Activated naive CD8-positive, alpha-beta T cell treated with anti-CD3 and anti-CD28 coated beads, Interleukin-2, amount 10 ng/mL, durations not matched to agents 7 days and 5 days (primary cell): ENCODE data around the gene USP28. TPM values are rescaled to one million over a fixed set of nuclear protein-coding genes. Genes with fewer than 3 reads are reported as not detected.
"Not testable (repeated sequence)": the region's sequence is repeated elsewhere in the genome, so short reads cannot be mapped to it uniquely, and the experiment has no call there.

Experiments used
- ATAC-seq: fragments of 150-1000 bp; cut with Tn5 transposase; one replicate; pipeline ENCODE4 v1.10.0; 2021; ENCODE audit warnings: low read depth, moderate library complexity
- POLR2A ChIA-PET: fragments of 350-600 bp; sonication (Branson Sonifier 250); formaldehyde crosslinking; loops from one replicate; lab custom pipeline; 2021; ENCODE audit warnings: antibody characterized with exemption; lab: Charles Lee
- DNase-seq: peaks from one replicate; pipeline ENCODE4 v3.0.0; 2021
- H3K27ac Mint-ChIP-seq: one replicate; pipeline ENCODE4 v1.8.0; 2022; ENCODE audit warnings: mild to moderate bottlenecking, mixed read lengths
- H3K27me3 Mint-ChIP-seq: one replicate; pipeline ENCODE4 v1.8.0; 2022; ENCODE audit warnings: mild to moderate bottlenecking, moderate library complexity, mixed read lengths
- H3K36me3 Mint-ChIP-seq: one replicate; pipeline ENCODE4 v1.8.0; 2021; ENCODE audit warnings: mild to moderate bottlenecking, mixed read lengths
- H3K4me1 Mint-ChIP-seq: one replicate; pipeline ENCODE4 v1.8.0; 2021; ENCODE audit warnings: mixed read lengths
- H3K4me3 Mint-ChIP-seq: one replicate; pipeline ENCODE4 v1.8.0; 2022; ENCODE audit warnings: mild to moderate bottlenecking, moderate library complexity, mixed read lengths
- H3K9me3 Mint-ChIP-seq: one replicate; pipeline ENCODE4 v1.8.0; 2021; ENCODE audit warnings: mixed read lengths
- total RNA-seq, 2 experiments: library from RNA; stranded (reverse); gene quantifications; one replicate each; pipeline ENCODE4 v1.2.3, GENCODE V29; 2021

Gene USP28
- total RNA-seq, 2 experiments from 2014 or later = 43.0 to 44.9 TPM

DNA sequence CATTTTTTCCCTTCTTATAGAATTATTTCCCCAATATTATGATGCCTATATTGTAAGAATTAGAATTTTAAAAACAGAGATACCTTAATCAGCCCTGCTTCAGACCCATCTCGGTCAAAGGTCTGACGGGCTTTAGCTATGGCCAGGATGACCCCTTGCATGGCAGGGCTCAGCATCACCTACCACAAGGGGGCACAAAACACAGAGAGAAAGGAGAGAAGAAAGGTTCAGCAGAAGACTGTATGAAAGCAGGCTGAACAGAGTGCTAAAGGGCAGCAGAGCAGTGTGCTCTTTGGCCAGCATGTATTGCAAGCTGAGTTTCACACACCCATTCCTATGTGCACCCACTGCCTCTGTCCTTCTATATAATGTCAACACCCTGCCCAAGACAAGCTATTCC is 69.0 kb downstream of the USP28 start:
- Mint-ChIP-seq H3K9me3 (no peaks in the 10 kb centered on the region), H3K27me3 (no peaks in the 10 kb centered on the region), H3K27ac (no peak overlapping the region), H3K4me1 (no peaks in the 10 kb centered on the region), H3K36me3 (peaks cover 26% of the 10 kb centered on the region), H3K4me3 (no peak overlapping the region)
- POLR2A ChIA-PET = interaction anchor here (0.8 kb wide), 1 partner anchor 455 kb away, joined by 4 read pairs; no protein-coding TSS in a partner anchor
- DNase-seq = no peak
- peak; percentile 33 for ATAC-seq

DNA sequence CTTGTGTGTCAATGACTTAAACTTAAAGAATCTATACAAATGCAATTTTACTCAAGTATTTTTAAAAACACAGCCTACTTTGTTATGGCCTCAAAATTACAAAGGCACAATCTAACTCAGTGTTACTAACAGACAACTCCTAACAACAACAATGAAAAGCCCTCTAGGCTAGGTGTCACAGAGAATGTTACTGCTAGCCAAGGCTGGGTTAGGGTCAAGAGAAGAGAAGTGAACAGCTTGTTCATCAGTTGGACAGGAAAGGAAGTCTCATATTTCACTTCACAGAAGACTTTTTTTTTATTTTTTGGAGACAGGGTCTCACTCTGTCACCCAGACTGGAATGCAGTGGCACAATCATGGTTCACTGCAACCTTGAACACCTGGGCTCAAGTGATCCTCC is 69.7 kb downstream of the USP28 start:
- ATAC-seq = no peak
- H3K36me3 Mint-ChIP-seq = peaks cover 32% of the 10 kb centered on the region

GRCh38 chr11:113802621-113803020 is 72.8 kb downstream of the USP28 start:
- POLR2A ChIA-PET = no interaction called here
- ATAC-seq = no peak
- no peaks in the 10 kb centered on the region for H3K9me3 Mint-ChIP-seq
- no peak overlapping the region for H3K27ac Mint-ChIP-seq
- peaks cover 32% of the 10 kb centered on the region for H3K36me3 Mint-ChIP-seq
- DNase-seq = no peak
- no peaks in the 10 kb centered on the region for H3K4me1 Mint-ChIP-seq
- no peak overlapping the region for H3K4me3 Mint-ChIP-seq
- H3K27me3 Mint-ChIP-seq = no peaks in the 10 kb centered on the region

More for the DNA sequence above, 69.7 kb downstream of the USP28 start:
- Mint-ChIP-seq H3K9me3 (no peaks in the 10 kb centered on the region), H3K4me1 (no peaks in the 10 kb centered on the region), H3K27me3 (no peaks in the 10 kb centered on the region), H3K27ac (no peak overlapping the region), H3K4me3 (no peak overlapping the region)
- no peak for DNase-seq
- POLR2A ChIA-PET = interaction anchor here (0.8 kb wide), 1 partner anchor 455 kb away, joined by 4 read pairs; no protein-coding TSS in a partner anchor

- DNase-seq (no peak), ATAC-seq (peak; percentile 67)
- Mint-ChIP-seq H3K27ac (no peak overlapping the region), H3K27me3 (peaks cover 2% of the 10 kb centered on the region), H3K4me1 (no peaks in the 10 kb centered on the region), H3K9me3 (no peaks in the 10 kb centered on the region), H3K4me3 (no peak overlapping the region), H3K36me3 (peaks cover 18% of the 10 kb centered on the region)
- POLR2A ChIA-PET = no interaction called here
These were observed 78.6 kb downstream of the USP28 start for GRCh38 chr11:113796663-113797259.

GRCh38 chr11:113789675-113790320 is 85.6 kb downstream of the USP28 start:
- H3K4me1 Mint-ChIP-seq = no peaks in the 10 kb centered on the region
- H3K9me3 Mint-ChIP-seq = no peaks in the 10 kb centered on the region
- POLR2A ChIA-PET = no interaction called here
- peaks cover 9% of the 10 kb centered on the region for H3K27me3 Mint-ChIP-seq
- DNase-seq (no peak), ATAC-seq (no peak)
- H3K36me3 Mint-ChIP-seq = no peaks in the 10 kb centered on the region
- H3K4me3 Mint-ChIP-seq = no peak overlapping the region
- H3K27ac Mint-ChIP-seq = no peak overlapping the region

DNA sequence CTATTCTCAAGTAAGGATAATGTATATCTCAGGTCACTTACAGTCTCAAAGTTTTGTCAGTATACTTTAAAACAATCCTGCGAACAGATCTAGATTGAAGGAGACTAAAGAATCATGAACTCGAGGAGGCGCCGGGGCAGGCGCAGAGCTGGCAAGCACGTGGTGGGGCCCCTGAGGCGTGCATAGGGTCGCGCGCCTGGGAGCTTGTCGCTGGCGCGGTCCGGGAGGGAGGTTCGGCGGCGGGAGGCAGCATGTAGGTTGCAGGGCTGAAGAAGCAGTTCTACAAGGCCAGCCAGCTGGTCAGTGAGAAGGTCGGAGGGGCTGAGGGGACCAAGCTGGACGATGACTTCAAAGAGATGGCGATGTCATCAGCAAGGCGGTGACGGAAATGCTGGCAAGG is 86.4 kb downstream of the USP28 start:
- H3K27ac Mint-ChIP-seq, POLR2A ChIA-PET, H3K4me1 Mint-ChIP-seq, DNase-seq, ATAC-seq, H3K9me3 Mint-ChIP-seq, H3K4me3 Mint-ChIP-seq, H3K36me3 Mint-ChIP-seq: not testable (repeated sequence)
- H3K27me3 Mint-ChIP-seq = peaks cover 13% of the 10 kb centered on the region

GRCh38 chr11:113782134-113782533 is 93.2 kb downstream of the USP28 start:
- Mint-ChIP-seq H3K36me3 (no peaks in the 10 kb centered on the region), H3K4me3 (no peak overlapping the region), H3K27me3 (peaks cover 27% of the 10 kb centered on the region), H3K9me3 (no peaks in the 10 kb centered on the region), H3K27ac (no peak overlapping the region), H3K4me1 (no peaks in the 10 kb centered on the region)
- POLR2A ChIA-PET = interaction anchor here (0.7 kb wide), 1 partner anchor 932 kb away, joined by 3 read pairs; no protein-coding TSS in a partner anchor
- DNase-seq = no peak
- ATAC-seq = no peak

- no peaks in the 10 kb centered on the region for H3K9me3 Mint-ChIP-seq
- H3K4me3 Mint-ChIP-seq = no peak overlapping the region
- H3K27me3 Mint-ChIP-seq = peaks cover 27% of the 10 kb centered on the region
- H3K27ac Mint-ChIP-seq = no peak overlapping the region
- no peaks in the 10 kb centered on the region for H3K4me1 Mint-ChIP-seq
- no peaks in the 10 kb centered on the region for H3K36me3 Mint-ChIP-seq
- ATAC-seq (no peak), DNase-seq (no peak)
- POLR2A ChIA-PET = interaction anchor here (0.7 kb wide), 1 partner anchor 932 kb away, joined by 3 read pairs; no protein-coding TSS in a partner anchor
These were observed 93.7 kb downstream of the USP28 start for GRCh38 chr11:113781682-113782081.

- no peaks in the 10 kb centered on the region for H3K9me3 Mint-ChIP-seq
- H3K4me1 Mint-ChIP-seq = peaks cover 5% of the 10 kb centered on the region
- DNase-seq = no peak
- POLR2A ChIA-PET = no interaction called here
- H3K4me3 Mint-ChIP-seq = no peak within 1 kb of the TSS
- no peak within 1 kb of the TSS for H3K27ac Mint-ChIP-seq
- no peaks in the 10 kb centered on the region for H3K36me3 Mint-ChIP-seq
- H3K27me3 Mint-ChIP-seq = peaks cover 28% of the 10 kb centered on the region
- no peak for ATAC-seq
These were observed 95.9 kb downstream of the USP28 start, which contains the start of gene CLDN25 for GRCh38 chr11:113779496-113779895. TSS of gene CLDN25 (plus strand) at chr11:113779796. CDS start at chr11:113779796, 0 bp downstream.

DNA sequence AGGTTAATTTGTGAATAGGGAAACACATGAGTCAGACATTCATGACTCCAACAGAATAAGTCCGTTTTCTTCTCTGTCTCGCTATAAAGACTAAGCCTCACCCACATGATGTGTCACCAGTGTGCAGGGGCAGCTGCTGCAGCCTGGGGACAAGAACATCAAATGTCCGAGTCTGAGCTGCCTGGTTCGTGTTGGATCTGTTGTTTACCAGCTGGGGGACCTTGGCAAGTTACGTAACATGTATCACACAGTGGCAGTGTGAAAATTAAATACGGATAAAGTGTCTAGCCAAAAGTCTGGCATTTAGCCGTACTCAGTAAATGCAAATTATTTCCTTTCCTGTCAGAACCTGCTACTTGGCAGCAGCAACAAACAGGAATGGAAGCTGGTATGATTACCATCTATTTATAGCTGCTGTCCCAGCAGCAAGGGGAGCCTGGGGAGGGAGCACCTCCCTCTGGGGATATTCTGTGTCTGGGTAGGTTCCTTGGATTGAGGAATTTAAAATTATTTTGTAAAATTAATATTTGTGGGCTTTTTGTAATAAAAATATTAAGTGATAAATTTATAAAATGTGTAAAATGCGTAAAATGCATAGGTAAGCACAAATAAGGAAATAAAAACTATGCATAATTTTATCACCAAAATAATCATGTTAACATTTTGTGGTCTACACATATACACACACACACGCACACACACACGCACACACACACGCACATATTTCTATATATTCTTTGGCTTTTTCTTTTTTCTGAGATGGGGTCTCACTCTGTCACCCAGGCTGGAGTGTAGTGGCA is 97.1 kb downstream of the USP28 start:
- POLR2A ChIA-PET = no interaction called here
- no peak overlapping the region for H3K4me3 Mint-ChIP-seq
- no peak overlapping the region for H3K27ac Mint-ChIP-seq
- H3K4me1 Mint-ChIP-seq = peaks cover 7% of the 10 kb centered on the region
- H3K36me3 Mint-ChIP-seq = peaks cover 2% of the 10 kb centered on the region
- ATAC-seq (no peak), DNase-seq (no peak)
- no peaks in the 10 kb centered on the region for H3K9me3 Mint-ChIP-seq
- H3K27me3 Mint-ChIP-seq = peaks cover 24% of the 10 kb centered on the region

- Mint-ChIP-seq H3K27ac (peak overlapping the region; percentile 92), H3K4me3 (peak overlapping the region; percentile 100), H3K4me1 (peaks cover 16% of the 10 kb centered on the region), H3K9me3 (no peaks in the 10 kb centered on the region), H3K27me3 (peaks cover 6% of the 10 kb centered on the region), H3K36me3 (peaks cover 3% of the 10 kb centered on the region)
- ATAC-seq (no peak), DNase-seq (no peak)
- POLR2A ChIA-PET = no interaction called here
These were observed 101.2 kb downstream of the USP28 start for GRCh38 chr11:113774174-113774503.

DNA sequence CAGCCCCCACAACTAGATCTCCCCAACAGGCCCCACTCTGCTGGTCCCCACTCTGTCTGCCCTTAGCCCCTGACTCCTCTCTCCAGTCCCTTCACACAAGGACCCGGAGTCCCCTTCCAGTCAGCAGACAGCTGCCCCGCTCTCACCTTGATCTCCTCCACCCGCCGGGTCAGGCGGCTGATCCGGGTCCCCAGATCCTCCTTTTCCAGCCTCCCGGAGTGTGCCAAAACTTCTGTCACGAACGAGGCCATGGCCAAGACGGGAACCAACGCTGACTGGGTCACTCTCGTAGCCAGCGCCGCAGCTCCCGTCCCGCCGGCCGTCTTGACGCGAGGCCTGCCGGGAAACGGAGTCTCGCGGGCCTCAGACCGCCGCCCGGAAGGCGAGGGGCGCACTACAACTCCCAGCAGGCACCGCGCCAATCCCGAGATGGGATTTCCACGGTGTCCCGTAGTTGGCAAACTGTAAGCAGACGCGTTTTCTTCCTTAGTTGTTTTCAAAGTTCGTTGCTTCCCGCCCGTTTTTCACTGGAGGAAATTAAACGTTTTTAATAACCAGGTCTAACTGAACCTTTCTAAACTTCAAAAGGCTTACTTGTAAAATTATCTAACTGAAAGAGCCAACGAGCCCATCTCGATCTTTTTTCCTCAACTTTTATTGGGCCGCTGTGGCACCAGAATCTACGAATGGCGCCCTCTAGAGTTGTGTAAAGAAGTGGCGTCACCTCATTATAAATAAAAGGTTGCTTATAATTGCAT is 101.8 kb downstream of the USP28 start, which contains the start of gene ZW10:
ZW10 (minus strand) TSS at position 277 of the 758 bp plus-strand sequence; CDS start at position 251, 26 bp downstream.
- ATAC-seq = peak; percentile 96
- Mint-ChIP-seq H3K27ac (peak within 1 kb of the TSS; percentile 92), H3K36me3 (peaks cover 3% of the 10 kb centered on the region), H3K4me3 (peak within 1 kb of the TSS; percentile 100), H3K27me3 (peaks cover 6% of the 10 kb centered on the region), H3K4me1 (peaks cover 16% of the 10 kb centered on the region), H3K9me3 (no peaks in the 10 kb centered on the region)
- POLR2A ChIA-PET = interaction anchor here (0.6 kb wide), 1 partner anchor 410 kb away, joined by 3 read pairs; no protein-coding TSS in a partner anchor
- peak; percentile 92 for DNase-seq

- H3K9me3 Mint-ChIP-seq = no peaks in the 10 kb centered on the region
- ATAC-seq (no peak), DNase-seq (no peak)
- POLR2A ChIA-PET = interaction anchor here (0.6 kb wide), 1 partner anchor 410 kb away, joined by 3 read pairs; no protein-coding TSS in a partner anchor
- H3K27me3 Mint-ChIP-seq = peaks cover 6% of the 10 kb centered on the region
- peak overlapping the region; percentile 100 for H3K4me3 Mint-ChIP-seq
- peaks cover 3% of the 10 kb centered on the region for H3K36me3 Mint-ChIP-seq
- peaks cover 16% of the 10 kb centered on the region for H3K4me1 Mint-ChIP-seq
- peak overlapping the region; percentile 92 for H3K27ac Mint-ChIP-seq
These were observed 102.3 kb downstream of the USP28 start for GRCh38 chr11:113773092-113773415.
